ENCODE data around the gene RECQL.

DNA sequence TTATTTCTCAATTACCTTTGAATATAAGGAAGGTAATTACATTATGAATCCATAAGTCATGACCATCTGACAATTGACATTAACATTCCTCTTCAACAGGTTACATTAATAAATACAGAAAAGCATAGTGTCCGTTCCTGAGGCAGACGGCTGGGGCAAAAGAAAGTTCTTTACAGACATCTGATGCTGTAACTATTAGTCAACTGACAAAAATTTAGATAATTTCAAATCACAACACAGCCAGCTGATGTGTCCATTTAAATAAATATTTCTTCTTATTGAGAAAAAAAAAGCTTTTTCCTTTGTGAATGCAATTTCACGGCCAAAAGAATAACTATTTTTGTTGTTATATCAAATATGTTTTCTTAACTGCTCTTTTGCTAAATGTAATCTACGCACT lies 73.2 kb downstream of the RECQL start:
- TF ChIP-seq, protein P1, sequence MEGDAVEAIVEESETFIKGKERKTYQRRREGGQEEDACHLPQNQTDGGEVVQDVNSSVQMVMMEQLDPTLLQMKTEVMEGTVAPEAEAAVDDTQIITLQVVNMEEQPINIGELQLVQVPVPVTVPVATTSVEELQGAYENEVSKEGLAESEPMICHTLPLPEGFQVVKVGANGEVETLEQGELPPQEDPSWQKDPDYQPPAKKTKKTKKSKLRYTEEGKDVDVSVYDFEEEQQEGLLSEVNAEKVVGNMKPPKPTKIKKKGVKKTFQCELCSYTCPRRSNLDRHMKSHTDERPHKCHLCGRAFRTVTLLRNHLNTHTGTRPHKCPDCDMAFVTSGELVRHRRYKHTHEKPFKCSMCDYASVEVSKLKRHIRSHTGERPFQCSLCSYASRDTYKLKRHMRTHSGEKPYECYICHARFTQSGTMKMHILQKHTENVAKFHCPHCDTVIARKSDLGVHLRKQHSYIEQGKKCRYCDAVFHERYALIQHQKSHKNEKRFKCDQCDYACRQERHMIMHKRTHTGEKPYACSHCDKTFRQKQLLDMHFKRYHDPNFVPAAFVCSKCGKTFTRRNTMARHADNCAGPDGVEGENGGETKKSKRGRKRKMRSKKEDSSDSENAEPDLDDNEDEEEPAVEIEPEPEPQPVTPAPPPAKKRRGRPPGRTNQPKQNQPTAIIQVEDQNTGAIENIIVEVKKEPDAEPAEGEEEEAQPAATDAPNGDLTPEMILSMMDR (IDR thresholded peaks at IDR 0.05; ENCODE audit: low read length), result no peak
- TF ChIP-seq EZH2 (IDR thresholded peaks at IDR 0.05; ENCODE audit: borderline replicate concordance, low read length), result no peak
